HEK293 (cell line): Measurements from ENCODE around the gene ASB4.

Source experiments
- HOXA7 ChIP-seq: sonication (generic); formaldehyde crosslinking; IDR thresholded peaks from 2 replicates; pipeline ENCODE4 v1.8.1; 2022; ENCODE audit warnings: missing genetic modification reagents, borderline replicate concordance
- TCF7L2 ChIP-seq: IDR thresholded peaks from 2 replicates; pipeline ENCODE4 v1.6.1; 2011; ENCODE audit warnings: low read depth, mild to moderate bottlenecking, inconsistent platforms, low read length, moderate library complexity, borderline replicate concordance
- TF ChIP-seq, protein P1 (sequence below): fragments of 450-650 bp; formaldehyde crosslinking; conservative IDR thresholded peaks from 2 replicates; pipeline ENCODE4 v1.5.1; 2016; ENCODE audit warnings: low read depth, missing biosample characterization, missing genetic modification characterization
- TF ChIP-seq, protein P2 (sequence below): fragments of 450-650 bp; formaldehyde crosslinking; IDR thresholded peaks from 2 replicates; pipeline ENCODE4 v1.5.1; 2016; ENCODE audit warnings: missing biosample characterization, missing genetic modification characterization

DNA sequence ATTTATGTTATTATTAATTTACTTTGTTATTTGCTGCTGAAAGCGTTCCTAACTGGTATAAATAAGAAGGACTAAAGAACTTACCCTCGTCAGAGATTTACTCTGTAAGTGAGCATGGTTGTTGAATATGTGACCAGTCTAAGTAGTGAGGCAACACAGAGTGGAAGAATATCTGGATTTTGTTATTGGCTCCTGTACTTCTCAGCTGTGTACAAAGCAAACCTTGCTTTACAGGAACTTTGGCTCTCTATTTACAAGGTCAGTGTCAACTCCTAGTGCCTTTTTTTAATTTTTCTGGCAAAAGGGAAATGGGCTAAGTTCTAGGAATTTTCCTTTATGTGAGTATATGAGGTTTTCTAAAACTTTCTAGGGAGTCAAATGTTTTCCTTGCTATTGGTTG lies 74.9 kb downstream of the ASB4 start:
- TF ChIP-seq, protein P1, sequence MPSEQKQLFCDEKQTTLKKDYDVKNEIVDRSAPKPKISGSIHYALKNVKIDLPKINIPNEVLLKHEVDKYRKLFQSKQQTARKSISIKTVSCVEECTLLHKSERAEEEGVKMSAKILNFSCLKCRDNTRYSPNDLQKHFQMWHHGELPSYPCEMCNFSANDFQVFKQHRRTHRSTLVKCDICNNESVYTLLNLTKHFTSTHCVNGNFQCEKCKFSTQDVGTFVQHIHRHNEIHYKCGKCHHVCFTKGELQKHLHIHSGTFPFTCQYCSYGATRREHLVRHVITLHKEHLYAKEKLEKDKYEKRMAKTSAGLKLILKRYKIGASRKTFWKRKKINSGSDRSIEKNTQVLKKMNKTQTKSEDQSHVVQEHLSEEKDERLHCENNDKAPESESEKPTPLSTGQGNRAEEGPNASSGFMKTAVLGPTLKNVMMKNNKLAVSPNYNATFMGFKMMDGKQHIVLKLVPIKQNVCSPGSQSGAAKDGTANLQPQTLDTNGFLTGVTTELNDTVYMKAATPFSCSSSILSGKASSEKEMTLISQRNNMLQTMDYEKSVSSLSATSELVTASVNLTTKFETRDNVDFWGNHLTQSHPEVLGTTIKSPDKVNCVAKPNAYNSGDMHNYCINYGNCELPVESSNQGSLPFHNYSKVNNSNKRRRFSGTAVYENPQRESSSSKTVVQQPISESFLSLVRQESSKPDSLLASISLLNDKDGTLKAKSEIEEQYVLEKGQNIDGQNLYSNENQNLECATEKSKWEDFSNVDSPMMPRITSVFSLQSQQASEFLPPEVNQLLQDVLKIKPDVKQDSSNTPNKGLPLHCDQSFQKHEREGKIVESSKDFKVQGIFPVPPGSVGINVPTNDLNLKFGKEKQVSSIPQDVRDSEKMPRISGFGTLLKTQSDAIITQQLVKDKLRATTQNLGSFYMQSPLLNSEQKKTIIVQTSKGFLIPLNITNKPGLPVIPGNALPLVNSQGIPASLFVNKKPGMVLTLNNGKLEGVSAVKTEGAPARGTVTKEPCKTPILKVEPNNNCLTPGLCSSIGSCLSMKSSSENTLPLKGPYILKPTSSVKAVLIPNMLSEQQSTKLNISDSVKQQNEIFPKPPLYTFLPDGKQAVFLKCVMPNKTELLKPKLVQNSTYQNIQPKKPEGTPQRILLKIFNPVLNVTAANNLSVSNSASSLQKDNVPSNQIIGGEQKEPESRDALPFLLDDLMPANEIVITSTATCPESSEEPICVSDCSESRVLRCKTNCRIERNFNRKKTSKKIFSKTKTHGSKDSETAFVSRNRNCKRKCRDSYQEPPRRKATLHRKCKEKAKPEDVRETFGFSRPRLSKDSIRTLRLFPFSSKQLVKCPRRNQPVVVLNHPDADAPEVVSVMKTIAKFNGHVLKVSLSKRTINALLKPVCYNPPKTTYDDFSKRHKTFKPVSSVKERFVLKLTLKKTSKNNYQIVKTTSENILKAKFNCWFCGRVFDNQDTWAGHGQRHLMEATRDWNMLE (tag by site-specific recombination) = no peak
- TF ChIP-seq TCF7L2 (no peak), HOXA7 (CRISPR knock-in tag) (no peak)
- TF ChIP-seq, protein P2, sequence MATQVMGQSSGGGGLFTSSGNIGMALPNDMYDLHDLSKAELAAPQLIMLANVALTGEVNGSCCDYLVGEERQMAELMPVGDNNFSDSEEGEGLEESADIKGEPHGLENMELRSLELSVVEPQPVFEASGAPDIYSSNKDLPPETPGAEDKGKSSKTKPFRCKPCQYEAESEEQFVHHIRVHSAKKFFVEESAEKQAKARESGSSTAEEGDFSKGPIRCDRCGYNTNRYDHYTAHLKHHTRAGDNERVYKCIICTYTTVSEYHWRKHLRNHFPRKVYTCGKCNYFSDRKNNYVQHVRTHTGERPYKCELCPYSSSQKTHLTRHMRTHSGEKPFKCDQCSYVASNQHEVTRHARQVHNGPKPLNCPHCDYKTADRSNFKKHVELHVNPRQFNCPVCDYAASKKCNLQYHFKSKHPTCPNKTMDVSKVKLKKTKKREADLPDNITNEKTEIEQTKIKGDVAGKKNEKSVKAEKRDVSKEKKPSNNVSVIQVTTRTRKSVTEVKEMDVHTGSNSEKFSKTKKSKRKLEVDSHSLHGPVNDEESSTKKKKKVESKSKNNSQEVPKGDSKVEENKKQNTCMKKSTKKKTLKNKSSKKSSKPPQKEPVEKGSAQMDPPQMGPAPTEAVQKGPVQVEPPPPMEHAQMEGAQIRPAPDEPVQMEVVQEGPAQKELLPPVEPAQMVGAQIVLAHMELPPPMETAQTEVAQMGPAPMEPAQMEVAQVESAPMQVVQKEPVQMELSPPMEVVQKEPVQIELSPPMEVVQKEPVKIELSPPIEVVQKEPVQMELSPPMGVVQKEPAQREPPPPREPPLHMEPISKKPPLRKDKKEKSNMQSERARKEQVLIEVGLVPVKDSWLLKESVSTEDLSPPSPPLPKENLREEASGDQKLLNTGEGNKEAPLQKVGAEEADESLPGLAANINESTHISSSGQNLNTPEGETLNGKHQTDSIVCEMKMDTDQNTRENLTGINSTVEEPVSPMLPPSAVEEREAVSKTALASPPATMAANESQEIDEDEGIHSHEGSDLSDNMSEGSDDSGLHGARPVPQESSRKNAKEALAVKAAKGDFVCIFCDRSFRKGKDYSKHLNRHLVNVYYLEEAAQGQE (tag by site-specific recombination) = no peak
